GM19328 (cell line): Measurements from ENCODE around the gene RFTN1.

Experiments used
- ATAC-seq: cut with Tn5 transposase; IDR thresholded peaks from one replicate; pipeline ENCODE4 v1.9.1; 2021; ENCODE audit warnings: mild to moderate bottlenecking, moderate library complexity; ENCODE audit not compliant: unreplicated experiment

The RFTN1 gene

GRCh38 chr3:16487511-16488175, 25.9 kb downstream of the RFTN1 start:
- ATAC-seq, result no peak

- ATAC-seq, result no peak
These were observed 26.5 kb downstream of the RFTN1 start for GRCh38 chr3:16486951-16487480.

GRCh38 chr3:16486201-16486600, 27.3 kb downstream of the RFTN1 start:
- ATAC-seq, result no peak

GRCh38 chr3:16485395-16485992, 28.0 kb downstream of the RFTN1 start:
- ATAC-seq, result no peak

- ATAC-seq, result no peak
These were observed 28.5 kb downstream of the RFTN1 start for GRCh38 chr3:16484984-16485383.

- no peak for ATAC-seq
These were observed 29.3 kb downstream of the RFTN1 start for GRCh38 chr3:16484216-16484615.

GRCh38 chr3:16482770-16483531, 30.5 kb downstream of the RFTN1 start:
- peak; percentile 65 for ATAC-seq

GRCh38 chr3:16482194-16482769, 31.2 kb downstream of the RFTN1 start:
- ATAC-seq, result no peak

GRCh38 chr3:16481546-16481897, 32.0 kb downstream of the RFTN1 start:
- ATAC-seq, result no peak

GRCh38 chr3:16480861-16481545, 32.5 kb downstream of the RFTN1 start:
- no peak for ATAC-seq

- ATAC-seq, result no peak
These were observed 35.0 kb downstream of the RFTN1 start for GRCh38 chr3:16478516-16478915.

- ATAC-seq, result no peak
These were observed 36.0 kb downstream of the RFTN1 start for GRCh38 chr3:16477521-16477920.

- ATAC-seq, result no peak
These were observed 36.4 kb downstream of the RFTN1 start for GRCh38 chr3:16477056-16477455.

- no peak for ATAC-seq
These were observed 36.9 kb downstream of the RFTN1 start for GRCh38 chr3:16476636-16477035.

- no peak for ATAC-seq
These were observed 37.7 kb downstream of the RFTN1 start for GRCh38 chr3:16475766-16476165.

GRCh38 chr3:16474920-16475319, 38.6 kb downstream of the RFTN1 start:
- no peak for ATAC-seq

GRCh38 chr3:16474216-16474615, 39.3 kb downstream of the RFTN1 start:
- no peak for ATAC-seq

GRCh38 chr3:16472593-16472992, 40.9 kb downstream of the RFTN1 start:
- ATAC-seq, result no peak

GRCh38 chr3:16471897-16472296, 41.6 kb downstream of the RFTN1 start:
- no peak for ATAC-seq

- ATAC-seq, result no peak
These were observed 42.9 kb downstream of the RFTN1 start for GRCh38 chr3:16470590-16470989.
